Measurements from ENCODE around the gene VWDE.
"Not testable (repeated sequence)": the region's sequence is repeated elsewhere in the genome, so short reads cannot be mapped to it uniquely, and the experiment has no call there.

VWDE gene

DNA sequence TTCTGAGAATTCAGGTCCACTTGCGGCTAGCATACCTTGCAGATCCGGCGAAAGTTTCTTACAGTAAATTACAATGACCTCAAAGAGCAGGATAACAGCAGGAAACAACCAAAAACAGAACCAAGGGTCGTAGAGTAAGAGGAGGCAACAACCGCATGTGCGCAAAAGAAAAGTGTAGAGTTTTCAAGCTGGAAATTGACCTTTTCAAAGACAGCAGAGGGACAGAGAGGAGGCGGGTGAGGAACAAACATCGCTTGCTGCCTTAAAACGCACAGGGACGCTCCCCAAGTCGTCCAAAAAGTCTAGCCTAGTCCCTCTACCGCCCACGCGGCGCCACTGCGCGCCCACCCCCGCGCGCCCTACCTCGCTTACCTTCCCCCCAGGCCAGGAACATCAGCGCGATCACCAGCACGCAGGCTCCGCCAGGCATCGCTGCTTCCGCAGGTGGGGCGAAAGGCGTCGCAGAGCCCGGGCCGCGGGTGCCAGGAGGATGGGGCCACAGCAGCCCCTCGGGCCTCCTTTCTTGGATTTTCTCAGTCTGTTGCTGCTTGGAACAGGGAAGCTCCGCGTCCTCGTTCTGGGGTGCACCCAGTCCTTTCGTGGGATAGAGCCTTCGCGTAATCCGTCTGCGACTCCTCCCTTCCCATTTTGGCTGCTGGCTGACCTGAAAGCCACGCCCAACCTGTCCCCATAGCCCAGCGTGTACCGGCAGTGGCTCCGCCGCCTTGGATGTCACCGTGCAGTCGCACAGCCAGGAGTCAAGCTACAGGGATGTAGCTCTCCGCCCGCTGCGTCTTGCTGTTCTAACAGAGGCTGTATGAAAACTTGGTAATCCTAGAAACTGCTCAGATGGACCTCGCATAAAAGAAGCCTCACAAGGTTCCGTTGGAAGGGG is at the start of gene VWDE:
VWDE (minus strand) TSS at position 579 of the 895 bp plus-strand sequence; CDS start at position 430, 149 bp downstream.
- no peak for DNase-seq

DNA sequence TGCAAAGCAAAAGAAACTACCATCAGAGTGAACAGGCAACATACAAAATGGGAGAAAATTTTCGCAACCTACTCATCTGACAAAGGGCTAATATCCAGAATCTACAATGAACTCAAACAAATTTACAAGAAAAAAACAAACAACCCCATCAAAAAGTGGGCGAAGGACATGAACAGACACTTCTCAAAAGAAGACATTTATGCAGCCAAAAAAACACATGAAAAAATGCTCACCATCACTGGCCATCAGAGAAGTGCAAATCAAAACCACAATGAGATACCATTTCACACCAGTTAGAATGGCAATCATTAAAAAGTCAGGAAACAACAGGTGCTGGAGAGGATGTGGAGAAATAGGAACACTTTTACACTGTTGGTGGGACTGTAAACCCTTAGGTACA is 49.5 kb upstream of the VWDE start:
- DNase-seq = not testable (repeated sequence)

DNA sequence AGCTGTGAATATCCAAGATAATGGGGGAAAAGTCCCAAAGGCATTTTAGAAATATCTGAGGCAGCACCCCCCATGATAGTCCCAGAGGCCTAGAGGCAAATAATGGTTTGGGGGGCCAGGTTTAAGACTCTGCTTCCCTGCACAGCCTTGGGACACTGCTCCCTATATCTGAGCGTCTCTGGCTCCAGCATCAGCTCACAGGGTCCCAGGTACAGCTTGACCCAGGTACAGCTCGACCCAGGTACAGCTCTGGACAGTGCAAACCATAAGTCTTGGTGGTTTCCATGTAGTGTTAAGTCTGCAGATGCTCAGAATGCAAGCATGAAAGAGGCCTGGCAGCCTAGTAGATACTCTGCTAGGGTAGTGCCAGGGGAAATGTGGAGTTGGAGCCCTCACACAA is 47.0 kb upstream of the VWDE start:
- DNase-seq = no peak

DNA sequence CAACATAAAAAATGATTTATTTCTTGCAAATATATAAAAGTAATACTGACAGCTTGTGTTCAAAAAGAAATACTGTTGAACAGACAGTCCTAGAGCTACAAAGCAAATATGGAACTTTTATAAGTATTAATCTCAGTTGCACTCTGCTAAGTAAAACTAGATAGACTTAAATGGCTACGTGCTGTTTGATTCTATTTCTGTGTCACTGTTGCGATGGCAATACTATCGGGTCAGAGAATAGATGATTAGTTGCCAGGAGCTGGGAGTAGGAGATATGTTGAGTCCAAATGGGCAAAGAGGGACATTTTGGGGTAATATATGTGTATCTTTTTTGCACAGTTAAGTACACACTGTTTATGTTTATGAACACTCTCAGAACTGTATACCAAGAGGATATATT is 41.1 kb upstream of the VWDE start:
- DNase-seq = no peak

DNA sequence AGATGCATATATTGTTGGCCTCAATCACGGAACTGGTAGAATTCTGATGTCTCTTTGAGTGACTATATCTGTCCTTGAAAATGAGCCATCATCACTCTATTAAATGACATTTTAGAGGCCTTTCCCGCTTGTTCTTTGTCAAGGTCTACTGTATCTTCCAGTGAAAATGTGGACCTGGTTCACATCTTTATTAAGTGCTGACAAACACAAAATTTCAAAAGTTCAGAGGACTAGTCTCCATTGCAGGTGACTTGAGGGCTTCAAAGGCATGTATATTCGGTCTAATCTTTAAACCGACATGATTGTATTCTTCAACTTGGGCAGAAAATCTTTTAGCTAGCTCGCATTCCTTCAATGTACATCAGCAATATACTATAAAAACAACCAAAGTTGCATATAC is 36.6 kb upstream of the VWDE start:
- no peak for DNase-seq

DNA sequence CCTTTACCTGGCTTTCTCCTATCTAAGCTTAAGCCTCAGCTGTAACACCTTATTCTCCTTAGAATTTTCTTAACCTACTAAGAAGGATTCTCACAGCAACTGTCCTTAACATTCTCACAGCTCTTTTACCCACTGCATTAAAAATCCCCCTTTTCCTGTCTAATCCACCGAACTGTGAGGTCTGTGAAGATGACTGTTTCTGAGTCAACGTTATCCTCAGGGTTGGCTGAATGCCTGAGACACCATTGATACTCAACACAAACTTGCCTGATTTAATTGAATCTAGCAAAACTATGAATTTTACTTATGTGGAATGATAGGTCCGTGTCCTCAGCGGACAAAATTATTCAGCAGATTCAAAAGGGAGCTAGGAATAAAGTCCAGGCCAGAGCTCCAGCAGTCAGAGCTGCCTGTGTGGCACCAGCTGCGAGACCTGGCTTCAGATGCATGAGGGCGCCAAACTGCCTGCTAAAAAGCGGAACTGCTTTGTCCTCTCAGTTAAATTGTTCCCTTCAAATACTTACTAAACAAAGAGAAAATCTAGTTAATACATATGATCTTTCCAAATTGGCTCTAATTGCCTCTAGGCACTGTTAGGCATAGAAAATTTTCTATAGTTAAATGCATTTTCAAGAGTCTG is 33.4 kb upstream of the VWDE start:
- no peak for DNase-seq

DNA sequence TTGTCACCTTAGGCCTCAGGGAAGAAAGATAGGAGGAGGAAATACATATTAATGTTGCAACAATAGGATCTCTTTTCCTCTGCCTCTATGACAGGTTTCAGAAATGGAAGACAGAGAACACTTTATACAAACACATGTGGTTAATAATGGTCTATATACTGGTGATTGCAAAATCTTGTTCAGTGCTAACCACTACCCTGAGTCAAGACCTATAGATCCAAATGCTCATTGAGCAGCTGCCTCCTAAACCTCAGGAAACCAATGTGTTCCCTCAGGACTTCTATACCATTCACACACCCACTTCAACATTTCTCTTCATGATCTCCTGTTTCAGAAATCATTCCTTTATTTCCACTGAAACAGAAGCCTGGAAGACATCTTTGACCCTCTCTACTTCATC is 32.5 kb upstream of the VWDE start:
- DNase-seq = no peak

DNA sequence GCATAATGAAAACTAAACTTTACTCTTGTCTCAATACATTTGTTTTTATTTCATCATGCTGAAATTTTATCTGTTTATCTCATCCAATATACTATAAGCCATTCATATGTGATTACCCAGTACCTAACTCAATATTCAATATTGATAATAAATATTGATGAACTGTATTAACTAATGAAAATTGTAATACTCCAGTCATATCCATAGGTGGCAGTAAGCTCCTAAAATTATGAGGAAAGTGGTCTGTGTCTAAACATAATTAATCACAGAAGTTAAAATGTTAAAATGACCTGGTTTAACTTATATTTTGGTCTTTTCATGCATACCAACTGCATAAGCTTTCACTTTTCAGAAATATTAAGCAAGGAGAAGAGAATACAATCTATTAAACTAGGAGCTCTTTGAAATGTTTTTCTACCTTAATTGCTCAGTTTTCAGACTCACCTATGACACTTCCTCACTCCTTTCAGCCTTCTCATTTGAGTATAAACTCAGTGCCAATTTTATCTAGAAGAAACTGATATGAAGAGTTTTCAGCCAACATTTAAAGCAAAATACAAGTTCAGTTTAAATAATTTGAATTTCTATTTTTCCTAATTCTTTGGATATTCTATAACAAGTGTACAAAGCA is 30.5 kb upstream of the VWDE start:
- no peak for DNase-seq

DNA sequence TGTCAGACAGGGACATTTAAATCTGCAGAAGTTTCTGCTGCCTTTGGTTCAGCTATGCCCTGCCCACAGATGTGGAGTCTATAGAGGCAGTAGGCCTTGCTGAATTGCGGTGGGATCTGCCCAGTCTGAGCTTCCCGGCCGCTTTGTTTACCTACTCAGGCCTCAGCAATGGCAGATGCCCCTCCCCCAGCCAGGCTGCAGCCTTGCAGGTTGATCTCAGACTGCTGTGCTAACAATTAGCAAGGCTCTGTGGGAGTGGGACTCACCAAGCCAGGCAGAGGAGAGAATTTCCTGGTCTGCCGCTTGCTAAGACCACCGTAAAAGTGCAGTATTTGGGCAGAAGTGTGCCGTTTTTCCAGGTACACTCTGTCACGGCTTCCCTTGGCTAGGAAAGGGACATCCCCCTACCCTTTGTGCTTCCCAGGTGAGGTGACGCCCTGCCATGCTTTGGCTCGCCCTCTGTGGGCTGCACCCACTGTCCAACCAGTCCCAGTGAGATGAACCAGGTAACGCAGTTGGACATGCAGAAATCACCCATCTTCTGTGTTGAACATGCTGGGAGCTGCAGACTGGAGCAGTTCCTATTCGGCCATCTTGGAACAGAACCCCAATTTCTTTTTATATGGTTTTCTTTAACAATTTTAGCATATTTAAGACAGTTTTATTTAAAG is 28.4 kb upstream of the VWDE start:
- DNase-seq = no peak

DNA sequence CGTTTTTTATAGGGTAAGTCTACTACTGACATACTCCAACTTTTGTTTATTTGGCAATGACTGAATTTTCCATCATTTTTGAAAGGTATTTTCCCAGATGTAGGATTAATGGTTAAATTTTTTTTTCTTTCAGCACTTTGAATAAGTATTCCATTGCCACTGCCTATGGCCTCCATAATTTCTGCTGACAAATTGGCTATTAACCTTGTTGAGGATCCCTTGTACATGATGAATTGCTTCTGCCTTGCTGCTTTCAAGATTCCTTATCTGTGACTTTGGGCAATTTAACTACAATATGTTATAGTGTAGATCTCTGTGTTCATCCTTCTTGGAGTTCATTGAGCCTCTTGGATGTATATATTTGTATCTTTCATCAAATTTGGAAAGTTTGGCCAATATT is 21.6 kb upstream of the VWDE start:
- no peak for DNase-seq

DNA sequence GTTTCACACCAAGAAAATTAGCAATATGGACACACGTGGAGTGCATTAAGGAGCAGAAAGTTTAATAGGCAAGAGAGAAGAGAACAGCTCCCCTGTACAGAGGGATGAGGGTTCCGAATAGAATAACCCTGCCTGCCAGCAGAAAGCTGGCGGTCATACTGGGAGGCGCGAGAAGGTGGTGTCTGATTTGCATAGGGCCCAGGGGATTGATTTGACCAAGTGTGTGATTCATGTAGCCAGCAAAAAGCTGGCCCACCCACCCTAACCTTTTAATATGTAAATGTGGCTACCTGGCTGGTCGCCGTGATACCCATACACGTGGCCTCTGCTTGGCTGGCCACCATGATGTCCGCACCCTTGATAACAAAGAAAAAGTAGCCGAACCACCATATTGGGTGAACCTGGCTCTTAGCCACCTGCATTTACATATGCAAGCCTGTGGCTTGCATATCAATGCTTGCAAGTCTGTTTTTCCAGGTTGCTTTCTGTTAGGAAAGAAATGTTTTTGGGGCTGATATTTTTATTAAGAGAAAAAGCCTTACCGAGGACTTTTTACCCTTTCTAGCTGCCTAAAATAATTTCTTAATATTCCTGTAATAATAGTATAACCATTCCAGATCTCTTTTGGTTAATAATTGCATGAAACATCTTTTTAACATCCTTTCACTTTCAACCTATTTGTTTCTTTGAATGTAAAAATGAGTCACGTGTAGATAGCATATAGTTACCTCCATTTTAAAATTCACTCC is 20.5 kb upstream of the VWDE start:
- DNase-seq = no peak

DNA sequence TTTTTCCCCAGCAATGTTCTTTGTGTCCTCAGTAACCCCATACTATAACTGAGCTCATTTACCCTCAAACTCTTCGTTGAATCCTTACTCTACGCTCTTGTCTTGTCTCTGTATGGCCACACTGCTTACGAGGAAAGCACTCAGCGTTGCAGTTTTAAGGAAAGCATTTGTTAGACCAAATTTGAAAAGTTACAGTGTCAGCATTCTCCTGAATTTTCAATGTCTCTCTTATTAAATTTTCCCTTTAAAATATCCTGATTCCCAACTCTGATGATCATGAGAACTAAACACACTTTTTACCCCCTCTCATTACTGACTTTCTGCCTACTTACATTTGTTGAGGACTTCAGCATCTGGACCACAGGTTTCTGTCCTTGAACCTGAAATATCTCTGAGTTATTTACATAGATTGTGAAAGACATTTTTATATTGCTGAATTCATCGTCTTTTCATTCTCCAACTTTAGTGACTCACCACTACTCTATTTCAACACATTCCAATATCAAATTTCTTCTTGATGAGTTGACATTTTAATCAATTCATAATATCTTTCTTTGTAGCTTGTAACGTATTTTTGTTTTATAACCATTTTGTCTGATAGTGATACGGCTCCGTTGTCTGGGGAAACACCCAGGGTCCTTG is 19.8 kb upstream of the VWDE start:
- DNase-seq = no peak

DNA sequence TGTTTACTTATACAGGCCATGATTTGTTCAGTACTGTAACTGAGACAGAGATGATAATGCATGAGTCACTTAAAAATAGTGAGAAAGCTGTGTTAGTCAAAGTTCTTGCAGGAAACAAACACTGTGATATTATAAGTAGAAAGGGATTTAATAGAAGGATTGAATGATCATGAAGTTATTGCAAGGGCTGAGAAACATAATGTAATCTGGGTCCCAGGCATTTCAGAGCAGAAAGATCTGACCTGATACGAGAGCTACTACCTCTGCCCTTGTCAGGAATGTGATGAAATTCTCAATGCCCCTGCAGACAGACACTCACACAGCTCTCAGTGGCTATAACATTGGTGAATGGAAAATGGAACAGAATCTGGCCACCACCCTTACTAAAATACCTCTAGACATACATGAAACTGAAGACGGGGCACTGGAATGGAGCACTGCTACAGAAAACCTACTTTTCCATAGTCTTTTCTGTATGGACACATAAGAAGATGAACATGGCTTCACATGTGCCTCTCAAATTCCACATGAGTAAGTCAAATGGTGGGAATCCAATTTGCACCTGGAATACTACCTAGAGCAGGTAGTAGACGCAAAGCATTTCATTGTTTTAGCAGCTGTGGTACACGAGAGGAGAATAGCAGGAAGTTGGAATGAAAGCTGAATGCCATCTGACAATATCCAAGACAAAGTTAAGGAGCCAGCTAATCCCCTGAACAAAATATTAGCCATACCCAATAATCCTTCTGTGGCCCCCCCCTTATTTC is 19.1 kb upstream of the VWDE start:
- no peak for DNase-seq

DNA sequence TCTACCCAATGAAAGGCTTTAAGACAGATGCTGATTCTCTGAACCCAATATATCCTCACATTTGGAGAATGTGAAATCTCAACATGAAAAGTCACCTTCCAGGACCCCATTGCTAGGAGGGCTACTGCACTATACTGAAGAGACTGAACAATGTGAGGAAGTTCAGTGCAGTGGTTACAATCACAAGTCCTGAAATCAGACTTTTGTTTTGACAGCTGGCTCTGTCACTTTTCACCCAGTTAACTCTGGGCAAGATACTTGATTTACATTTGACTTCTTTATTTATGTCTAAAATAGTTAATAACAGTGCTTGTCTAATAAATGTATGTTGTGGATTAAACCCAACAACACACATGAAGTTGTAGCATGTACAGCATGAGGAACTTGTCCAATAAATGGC is 14.8 kb upstream of the VWDE start:
- DNase-seq = no peak

DNA sequence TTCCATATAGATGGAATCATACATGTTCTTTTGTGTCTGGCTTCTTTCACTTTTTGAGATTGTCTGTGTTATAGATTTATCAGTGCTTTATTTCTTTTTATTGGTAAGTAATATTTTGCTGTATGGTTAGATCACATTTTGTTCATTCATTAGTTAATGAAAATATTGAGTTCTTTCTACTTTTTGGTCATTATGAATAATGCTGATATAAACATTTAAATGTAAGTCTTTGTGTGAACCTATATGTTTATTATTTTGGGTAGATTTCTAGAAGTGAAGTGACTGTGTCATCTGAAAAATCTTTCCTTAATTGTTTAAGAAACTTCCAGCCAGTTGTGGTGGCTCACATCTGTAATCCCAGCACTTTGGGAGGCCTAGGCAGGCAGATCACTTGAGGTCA is 11.4 kb upstream of the VWDE start:
- DNase-seq = no peak

DNA sequence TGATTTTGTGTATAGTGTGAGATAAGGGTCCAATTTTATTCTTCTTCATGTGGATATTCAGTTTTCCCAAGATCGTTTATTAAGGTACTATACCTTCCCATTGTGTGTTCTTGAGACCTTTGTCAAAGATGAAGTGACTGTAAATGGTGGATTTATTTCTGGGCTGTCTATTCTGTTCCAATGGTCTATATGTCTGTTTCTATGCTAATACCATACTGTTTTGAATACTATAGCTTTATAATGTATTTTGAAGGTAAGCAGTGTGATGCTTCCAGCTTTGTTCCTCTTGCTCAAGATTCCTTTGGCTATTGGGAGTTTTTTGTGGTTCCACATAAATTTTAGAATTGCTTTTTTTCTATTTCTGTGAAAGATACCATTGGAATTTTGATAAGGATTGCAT is 8.7 kb upstream of the VWDE start:
- no peak for DNase-seq

DNA sequence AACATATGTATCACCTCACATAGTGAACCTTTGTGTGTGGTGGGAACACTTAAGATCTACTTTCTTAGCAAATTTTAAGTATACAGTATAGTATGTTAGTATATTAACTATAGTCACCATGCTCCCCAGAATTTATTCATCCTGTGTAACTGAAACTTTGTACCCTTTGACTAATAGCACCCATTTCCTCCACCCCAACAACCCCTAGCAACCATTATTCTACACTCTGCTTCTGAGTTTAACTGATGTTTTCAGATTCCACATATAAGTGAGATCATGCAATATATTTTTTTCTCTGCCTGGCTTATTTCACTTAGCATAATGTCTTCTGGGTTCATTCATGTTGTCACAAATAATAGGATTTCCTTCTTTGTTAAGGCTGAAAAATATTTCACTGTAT is 6.9 kb upstream of the VWDE start:
- DNase-seq = no peak

DNA sequence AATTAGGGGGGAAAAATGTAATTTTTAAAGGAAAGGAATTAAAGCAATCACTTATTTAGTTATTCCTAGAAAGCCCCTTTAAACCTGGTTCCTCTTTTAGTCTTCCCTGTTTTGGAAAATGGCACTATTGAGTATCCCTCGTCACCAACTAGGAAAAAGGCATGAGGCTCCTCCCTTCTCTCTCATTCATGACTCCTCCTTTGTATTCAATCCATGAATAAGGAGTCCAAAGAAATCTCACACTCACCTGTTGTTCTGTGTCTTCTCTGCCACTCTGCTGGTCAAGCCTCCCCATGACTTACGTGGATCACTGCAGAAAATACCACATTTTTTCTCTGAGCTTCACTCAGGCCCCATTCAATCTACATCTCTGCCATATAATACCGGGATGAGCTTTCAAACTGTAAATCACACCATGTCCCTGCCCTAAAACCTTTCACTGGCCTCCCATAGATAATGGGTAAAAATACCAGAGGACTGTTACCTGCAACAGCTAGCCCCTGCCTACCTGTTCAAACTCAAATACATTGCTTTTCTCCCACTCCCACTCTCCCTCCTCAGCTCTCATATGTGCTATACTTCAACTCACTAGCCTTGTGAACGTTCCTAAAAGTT is 5.5 kb upstream of the VWDE start:
- DNase-seq = no peak

DNA sequence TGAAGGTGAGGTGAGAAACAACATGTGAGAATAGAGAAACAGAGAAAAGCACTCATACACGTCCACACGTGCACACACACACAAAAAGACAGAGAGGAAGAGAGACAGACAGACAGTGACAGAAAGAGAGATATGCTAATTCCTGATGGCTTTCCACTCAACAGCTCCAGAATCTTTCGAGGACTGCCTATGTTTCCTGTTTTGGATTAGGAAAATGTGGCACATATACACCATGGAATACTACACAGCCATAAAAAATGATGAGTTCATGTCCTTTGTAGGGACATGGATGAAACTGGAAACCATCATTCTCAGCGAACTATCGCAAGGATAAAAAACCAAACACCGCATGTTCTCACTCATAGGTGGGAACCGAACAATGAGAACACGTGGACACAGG is 4.0 kb upstream of the VWDE start:
- DNase-seq = not testable (repeated sequence)

DNA sequence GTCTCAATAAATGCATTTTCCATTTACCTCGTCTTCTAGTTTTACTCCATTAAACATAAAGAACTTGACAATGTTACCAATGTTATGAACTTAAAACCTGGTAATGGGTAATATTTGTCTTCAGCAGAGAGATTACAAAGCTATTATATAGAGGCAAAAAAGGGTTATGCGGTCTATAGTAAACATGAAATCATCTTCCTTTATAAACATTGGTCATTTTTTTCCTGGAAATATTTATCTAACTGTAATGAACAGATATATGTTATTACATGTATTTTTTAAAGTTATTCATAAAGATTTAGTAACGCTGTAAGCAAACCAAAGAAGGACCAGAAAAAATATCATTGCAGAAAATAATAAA is 1.3 kb downstream of the VWDE start:
- DNase-seq = no peak

Measured in activated gamma-delta T cell treated with Interleukin-2 at 50 U/mL for 16 hours (primary cell).